ENCODE results near the gene PCK2. TPM values are rescaled to one million over a fixed set of nuclear protein-coding genes. Genes with fewer than 3 reads are reported as not detected.
A peak's percentile ranks its signal among the peaks of the same experiment; 100 is the strongest.

Gene PCK2
- total and polyA plus RNA-seq, 12 donors = 4.4 to 37.0 (median 17.8) TPM

DNA sequence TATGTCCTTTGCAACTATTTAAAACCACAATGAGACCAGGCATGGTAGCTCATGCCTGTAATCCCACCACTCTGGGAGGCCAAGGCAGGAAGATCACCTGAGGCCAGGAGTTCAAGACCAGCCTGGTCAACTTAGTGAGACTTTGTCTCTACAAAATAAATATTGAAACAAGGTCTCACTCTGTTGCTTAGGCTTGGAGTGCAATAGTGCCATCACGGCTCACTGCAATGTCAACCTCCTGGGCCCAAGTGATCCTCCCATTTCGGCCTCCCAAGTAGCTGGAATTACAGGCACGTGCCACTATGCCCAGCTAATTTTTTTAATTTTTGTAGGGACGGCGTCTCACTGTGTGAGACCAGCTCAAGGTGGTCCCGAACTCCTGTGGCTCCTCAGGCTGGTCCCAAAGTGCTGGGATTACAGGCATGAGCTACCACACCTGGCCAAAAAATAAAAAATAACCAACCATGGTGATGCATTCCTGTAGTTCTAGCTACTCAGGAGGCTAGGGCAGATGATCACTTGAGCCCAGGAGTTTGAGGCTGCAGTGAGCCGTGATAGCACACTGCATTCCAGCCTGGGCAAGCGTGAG lies 35.4 kb downstream of the PCK2 start:
- no peaks in the 10 kb centered on the region for H3K36me3 ChIP-seq (replicated peaks in 1 of 2)
- intact Hi-C loops (cut with DNase I) = no loop called here
- TF ChIP-seq POLR2A (IDR thresholded peaks at IDR 0.05) (no peak), CTCF (IDR thresholded peaks at IDR 0.05) (no peak)
- no peaks in the 10 kb centered on the region for H3K27me3 ChIP-seq
- peaks cover 18 to 24% of the 10 kb centered on the region in 2 donors for H3K4me1 ChIP-seq (replicated peaks in 1 of 2)
- no peaks in the 10 kb centered on the region for H3K9me3 ChIP-seq (replicated peaks in 1 of 3)
- DNase-seq = no peak
- no peak overlapping the region for H3K4me3 ChIP-seq
- 88 to 95% (median 94%) methylated on average over 8 of the region's 8 CpGs for WGBS, 4 donors
- no peak overlapping the region for H3K27ac ChIP-seq

DNA sequence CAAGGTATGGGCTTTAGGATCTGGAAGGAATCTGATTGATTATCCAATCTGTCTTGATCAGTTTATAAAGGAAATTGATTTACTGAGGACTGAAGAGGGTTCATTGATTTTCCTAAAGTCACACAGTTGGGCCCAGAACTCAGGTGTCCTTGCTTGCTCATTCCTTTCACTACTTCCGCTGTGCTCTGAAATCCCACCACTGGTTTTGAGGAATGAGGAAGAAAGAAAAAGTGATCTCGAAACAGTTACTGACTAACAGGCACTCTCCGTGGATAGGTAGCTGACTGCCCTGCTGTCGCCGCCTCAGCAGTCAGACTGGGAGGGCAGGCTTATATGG lies 36.2 kb downstream of the PCK2 start, which contains the start of gene FITM1:
TSS of gene FITM1 (plus strand) at position 280 of the 337 bp plus-strand sequence. CDS start 905 bp downstream, outside the sequence.
- Histone ChIP-seq H3K36me3 (replicated peaks in 1 of 2) (no peaks in the 10 kb centered on the region), H3K9me3 (replicated peaks in 1 of 3) (no peaks in the 10 kb centered on the region), H3K27me3 (no peaks in the 10 kb centered on the region), H3K27ac (peak within 1 kb of the TSS; percentile 9 to 89 (median 72)), H3K4me3 (no peak within 1 kb of the TSS), H3K4me1 (replicated peaks in 1 of 2) (peaks cover 18 to 28% of the 10 kb centered on the region in 2 donors)
- TF ChIP-seq POLR2A (IDR thresholded peaks at IDR 0.05) (no peak), CTCF (IDR thresholded peaks at IDR 0.05) (no peak)
- WGBS, 4 donors = 79 to 90% (median 83%) methylated on average over 5 of the region's 5 CpGs
- DNase-seq = no peak
- intact Hi-C loops (cut with DNase I) = no loop called here

- TF ChIP-seq CTCF (IDR thresholded peaks at IDR 0.05) (no peak), POLR2A (IDR thresholded peaks at IDR 0.05) (peak in 1 of 2 donors; percentile 36)
- intact Hi-C loops (cut with DNase I) = no loop called here
- DNase-seq = peak; percentile 61 to 91 (median 88)
- peaks cover 18 to 31% of the 10 kb centered on the region in 2 donors for H3K4me1 ChIP-seq (replicated peaks in 1 of 2)
- no peaks in the 10 kb centered on the region for H3K27me3 ChIP-seq
- H3K27ac ChIP-seq = peak overlapping the region; percentile 9 to 89 (median 72)
- 26 to 50% (median 36%) methylated on average over 4 to 7 of the region's 7 CpGs for WGBS, 4 donors
- H3K36me3 ChIP-seq (replicated peaks in 1 of 2) = no peaks in the 10 kb centered on the region
- no peaks in the 10 kb centered on the region for H3K9me3 ChIP-seq (replicated peaks in 1 of 3)
- no peak overlapping the region for H3K4me3 ChIP-seq
Observed at GRCh38 chr14:24130717-24131548, 36.8 kb downstream of the PCK2 start.

DNA sequence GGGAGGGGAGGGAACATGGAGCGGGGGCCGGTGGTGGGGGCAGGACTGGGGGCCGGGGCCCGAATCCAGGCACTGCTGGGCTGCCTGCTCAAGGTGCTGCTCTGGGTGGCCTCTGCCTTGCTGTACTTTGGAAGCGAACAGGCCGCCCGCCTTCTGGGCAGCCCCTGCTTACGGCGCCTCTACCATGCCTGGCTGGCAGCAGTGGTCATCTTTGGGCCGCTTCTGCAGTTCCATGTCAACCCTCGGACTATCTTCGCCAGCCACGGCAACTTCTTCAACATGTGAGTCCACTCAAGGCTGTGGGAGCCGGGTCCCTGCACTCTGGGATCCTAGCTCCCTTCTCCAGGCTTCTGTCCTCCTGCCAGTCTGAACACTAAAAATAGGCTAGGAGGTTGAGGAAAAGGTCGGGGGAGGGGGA lies 37.4 kb downstream of the PCK2 start:
- no peak overlapping the region for H3K4me3 ChIP-seq
- intact Hi-C loops (cut with DNase I) = no loop called here
- peak overlapping the region; percentile 9 to 89 (median 72) for H3K27ac ChIP-seq
- H3K9me3 ChIP-seq (replicated peaks in 1 of 3) = no peaks in the 10 kb centered on the region
- H3K36me3 ChIP-seq (replicated peaks in 1 of 2) = no peaks in the 10 kb centered on the region
- no peaks in the 10 kb centered on the region for H3K27me3 ChIP-seq
- no peak for TF ChIP-seq CTCF (IDR thresholded peaks at IDR 0.05)
- TF ChIP-seq POLR2A (IDR thresholded peaks at IDR 0.05) = no peak
- H3K4me1 ChIP-seq (replicated peaks in 1 of 2) = peaks cover 18 to 33% of the 10 kb centered on the region in 2 donors
- DNase-seq = peak in 2 of 7 donors; percentile 51
- WGBS, 4 donors = 36 to 51% (median 43%) methylated on average over 3 to 15 of the region's 15 CpGs

Data from adrenal gland (tissue), 12 donors.